A549 (cell line): ENCODE measurements around the gene RNF141. TPM values are rescaled to one million over a fixed set of nuclear protein-coding genes. Genes with fewer than 3 reads are reported as not detected.

Source experiments
- ATAC-seq, 2 experiments: fragments of 200-7000 bp in 1 of 2; fragments of >200 bp in 1 of 2; cut with Nextera tagmentation in 1 of 2; cut with Tn5 transposase in 1 of 2; 3 replicates each; pipeline versions ENCODE4 v1.8.0 to v1.9.1; 2018 to 2020; ENCODE audit warnings: mild to moderate bottlenecking in 1 of 2, moderate library complexity in 1 of 2
- CTCF ChIA-PET: fragments of 300-600 bp; sonication (Branson Sonifier 250); formaldehyde crosslinking; extraction: SDS; loops from one replicate; lab custom pipeline; 2021; ENCODE audit warnings: antibody characterized with exemption, inconsistent platforms; lab: Yijun Ruan, JAX
- POLR2A ChIA-PET: fragments of 350-600 bp; formaldehyde crosslinking; extraction: SDS; loops from one replicate; lab custom pipeline; 2021; ENCODE audit warnings: antibody characterized with exemption, inconsistent platforms; lab: Yijun Ruan, JAX
- DNase-seq, 2 experiments: peaks; one replicate each; pipeline versions ENCODE4 v3.0.0 to v3.0.0-alpha.2; 2011 to 2016; ENCODE audit warnings: low read depth in 1 of 2, low spot score in 1 of 2
- FAIRE-seq: peaks from 2 replicates; lab custom pipeline; 2011; peaks lifted over from hg19 to GRCh38; lab: Jason Lieb, UNC
- H3K27ac ChIP-seq, 2 experiments: fragments of >200 bp; sonication (Bioruptor Twin); formaldehyde crosslinking; 3 replicates each; pipeline ENCODE4 v1.5.1; 2016 to 2017
- H3K4me1 ChIP-seq: fragments of >200 bp; sonication (Bioruptor Twin); formaldehyde crosslinking; 3 replicates; pipeline ENCODE4 v1.6.1; 2016
- H3K4me2 ChIP-seq: fragments of >200 bp; sonication (Bioruptor Twin); formaldehyde crosslinking; 3 replicates; pipeline ENCODE4 v1.6.1; 2016
- H3K4me3 ChIP-seq: fragments of >200 bp; sonication (Bioruptor Twin); formaldehyde crosslinking; 3 replicates; pipeline ENCODE4 v1.5.1; 2016
- H3K9me3 ChIP-seq: fragments of >200 bp; sonication (Bioruptor Twin); formaldehyde crosslinking; 3 replicates; pipeline ENCODE4 v1.6.1; 2016
- BHLHE40 ChIP-seq: IDR thresholded peaks from 2 replicates; pipeline ENCODE4 v1.6.1; 2012; ENCODE audit warnings: low read depth, low read length, inconsistent platforms
- CBX8 ChIP-seq: fragments of 200-600 bp; sonication (generic); IDR thresholded peaks from 2 replicates; pipeline ENCODE4 v1.6.1; 2016
- CEBPB ChIP-seq, 2 experiments: fragments of >200 bp in 1 of 2; sonication (Bioruptor Twin) in 1 of 2; formaldehyde crosslinking in 1 of 2; IDR thresholded peaks; 2 replicates each; pipeline ENCODE4 v1.6.1; 2012 to 2016
- CHD2 ChIP-seq: fragments of 150-350 bp; IDR thresholded peaks from 2 replicates; pipeline ENCODE4 v1.6.1; 2014; ENCODE audit warnings: low read length; ENCODE audit not compliant: partially characterized antibody
- CHD4 ChIP-seq: fragments of 200-600 bp; sonication (generic); IDR thresholded peaks from 2 replicates; pipeline ENCODE4 v1.6.1; 2016; ENCODE audit warnings: antibody characterized with exemption, mild to moderate bottlenecking, borderline replicate concordance
- EHF ChIP-seq: fragments of 250-450 bp; sonication (Bioruptor Pico); IDR thresholded peaks from 2 replicates; pipeline ENCODE4 v1.5.0; 2020; ENCODE audit warnings: mild to moderate bottlenecking
- GATA3 ChIP-seq: IDR thresholded peaks from 2 replicates; pipeline ENCODE4 v1.6.1; 2012; ENCODE audit warnings: borderline replicate concordance
- HEYL ChIP-seq: fragments of 250-450 bp; sonication (Bioruptor Pico); IDR thresholded peaks from 2 replicates; pipeline ENCODE4 v1.8.0; 2021; ENCODE audit warnings: mild to moderate bottlenecking, moderate library complexity
- HOXB13 ChIP-seq: fragments of 250-450 bp; sonication (Bioruptor Pico); IDR thresholded peaks from 2 replicates; pipeline ENCODE4 v1.5.0; 2020; ENCODE audit warnings: low read depth, mild to moderate bottlenecking, moderate library complexity
- KDM1A ChIP-seq: fragments of 200-600 bp; sonication (generic); IDR thresholded peaks from 2 replicates; pipeline ENCODE4 v1.6.1; 2016; ENCODE audit warnings: low read depth, mild to moderate bottlenecking
- KDM5A ChIP-seq: fragments of 200-600 bp; sonication (generic); IDR thresholded peaks from 2 replicates; pipeline ENCODE4 v1.6.1; 2016; ENCODE audit warnings: antibody characterized with exemption, mild to moderate bottlenecking
- MAFK ChIP-seq: fragments of 450-650 bp; IDR thresholded peaks from 2 replicates; pipeline ENCODE4 v1.6.1; 2014; ENCODE audit not compliant: partially characterized antibody
- MAZ ChIP-seq: fragments of 150-350 bp; IDR thresholded peaks from 2 replicates; pipeline ENCODE4 v1.6.1; 2014; ENCODE audit warnings: antibody characterized with exemption, low read depth, low read length, borderline replicate concordance
- MYC ChIP-seq: IDR thresholded peaks from 2 replicates; pipeline ENCODE4 v1.6.1; 2012; ENCODE audit warnings: mild to moderate bottlenecking, inconsistent platforms, low read length, improper control_type of control experiment, borderline replicate concordance
- NR3C1 ChIP-seq: fragments of >200 bp; sonication (Bioruptor Twin); formaldehyde crosslinking; IDR thresholded peaks from 3 replicates; pipeline ENCODE4 v1.6.1; 2017
- PHF8 ChIP-seq: fragments of 200-600 bp; sonication (generic); IDR thresholded peaks from 2 replicates; pipeline ENCODE4 v1.6.1; 2016; ENCODE audit warnings: low read depth, mild to moderate bottlenecking, antibody characterized with exemption, moderate library complexity, borderline replicate concordance
- POLR2AphosphoS2 ChIP-seq: conservative IDR thresholded peaks from 2 replicates; pipeline ENCODE4 v1.6.1; 2012; ENCODE audit warnings: low read length, improper control_type of control experiment, inconsistent platforms
- RARB ChIP-seq: fragments of 250-450 bp; sonication (Bioruptor Pico); IDR thresholded peaks from 2 replicates; pipeline ENCODE4 v1.8.0; 2021; ENCODE audit warnings: mild to moderate bottlenecking, moderate library complexity
- RFX5 ChIP-seq: fragments of 450-650 bp; IDR thresholded peaks from 2 replicates; pipeline ENCODE4 v1.7.1; 2014; ENCODE audit warnings: antibody characterized with exemption, mild to moderate bottlenecking, moderate library complexity
- TFCP2L1 ChIP-seq: fragments of 250-450 bp; sonication (Bioruptor Pico); IDR thresholded peaks from 2 replicates; pipeline ENCODE4 v1.5.0; 2021; ENCODE audit warnings: mild to moderate bottlenecking
- WGBS: methylation state at CpG from one replicate; pipeline ENCODE4 v1.1.6; 2017; ENCODE audit errors: missing lambda C conversion rate; 5-methylcytosine and 5-hydroxymethylcytosine counted together
- polyA plus RNA-seq, 4 experiments: library from polyadenylated mRNA; depleted of rRNA in 3 of 4; stranded (reverse); fragments of >200 nt; fragmentation: RNase III in 1 of 4; extraction: RNeasy Plus Mini Kit Qiagen cat#74134 plus additional on column Dnase treatment in 1 of 4; gene quantifications; 2 replicates in 3 of 4; 3 replicates in 1 of 4; pipeline ENCODE4 v1.2.3, GENCODE V29; 2011 to 2017
- TF ChIP-seq, protein P1 (sequence below): IDR thresholded peaks from 2 replicates; pipeline ENCODE4 v1.6.1; 2012
- TF ChIP-seq, protein P2 (sequence below): IDR thresholded peaks from 2 replicates; pipeline ENCODE4 v1.6.1; 2012; ENCODE audit warnings: low read depth, borderline replicate concordance
- TF ChIP-seq, protein P3 (sequence below): fragments of 250-450 bp; sonication (Bioruptor Pico); IDR thresholded peaks from 2 replicates; pipeline ENCODE4 v1.5.0; 2020; ENCODE audit warnings: low read depth, mild to moderate bottlenecking, moderate library complexity
- TF ChIP-seq, protein P4 (sequence below): IDR thresholded peaks from 2 replicates; pipeline ENCODE4 v1.6.1; 2012

Gene RNF141
- polyA plus RNA-seq, 2 of the 4 experiments (the other 2 are of a cell fraction): 16.8 to 33.3 TPM

DNA sequence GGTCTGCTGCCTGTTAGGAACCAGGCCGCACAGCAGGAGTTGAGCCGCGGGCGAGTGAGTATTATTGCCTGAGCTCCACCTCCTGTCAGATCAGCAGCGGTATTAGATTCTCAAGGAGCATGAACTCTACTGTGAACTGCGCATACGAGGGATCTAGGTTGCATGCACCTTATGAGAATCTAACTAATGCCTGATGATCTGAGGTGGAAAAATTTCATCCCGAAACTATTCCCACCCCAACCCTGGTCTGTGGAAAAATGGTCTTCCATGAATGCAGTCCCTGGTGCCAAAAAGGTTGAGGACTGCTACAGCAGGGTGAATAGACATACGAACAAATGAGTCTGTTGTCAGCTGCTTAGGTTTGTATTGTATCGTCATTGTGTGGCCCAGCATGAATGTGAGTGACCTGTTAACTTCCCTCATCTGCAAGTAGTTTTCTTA is 29.8 kb downstream of the RNF141 start (continued):
- TF ChIP-seq KDM5A: no peak

DNA sequence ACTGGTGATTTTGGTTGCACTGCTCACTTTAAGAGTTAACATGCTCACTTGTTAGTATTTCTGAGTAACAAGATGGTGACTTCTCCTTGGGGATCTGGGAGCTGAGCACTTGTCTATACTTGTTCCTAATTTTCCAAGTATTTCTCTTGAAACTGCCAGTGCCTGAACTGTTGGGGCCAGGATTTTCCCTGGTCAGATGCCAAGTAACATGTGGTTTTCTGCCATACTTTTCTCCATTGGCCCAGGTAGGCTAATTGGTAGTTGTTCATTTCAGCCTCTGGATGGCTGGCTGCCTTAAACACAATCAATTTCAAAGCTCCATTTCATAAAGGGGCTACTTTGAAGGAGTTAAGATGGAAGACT is 35.0 kb downstream of the RNF141 start:
- DNase-seq (no peak), FAIRE-seq (no peak), ATAC-seq (no peak)
- Histone ChIP-seq H3K4me1 (no peaks in the 10 kb centered on the region), H3K27ac (no peak overlapping the region), H3K9me3 (no peaks in the 10 kb centered on the region), H3K4me3 (no peak overlapping the region), H3K4me2 (no peak overlapping the region)
- POLR2A ChIA-PET: no interaction called here
- CTCF ChIA-PET: interaction anchor here (0.8 to 2.1 kb wide), 4 partner anchors 8 to 91 kb away, joined by 3 to 7 read pairs (median 4); partner anchors contain the start of gene RNF141
- no peak for TF ChIP-seq CBX8
- no peak for TF ChIP-seq RFX5
- no peak for TF ChIP-seq CHD2
- TF ChIP-seq KDM1A: no peak
- TF ChIP-seq, protein P1, sequence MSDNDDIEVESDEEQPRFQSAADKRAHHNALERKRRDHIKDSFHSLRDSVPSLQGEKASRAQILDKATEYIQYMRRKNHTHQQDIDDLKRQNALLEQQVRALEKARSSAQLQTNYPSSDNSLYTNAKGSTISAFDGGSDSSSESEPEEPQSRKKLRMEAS: no peak
- TF ChIP-seq HOXB13 (CRISPR knock-in tag): no peak

DNA sequence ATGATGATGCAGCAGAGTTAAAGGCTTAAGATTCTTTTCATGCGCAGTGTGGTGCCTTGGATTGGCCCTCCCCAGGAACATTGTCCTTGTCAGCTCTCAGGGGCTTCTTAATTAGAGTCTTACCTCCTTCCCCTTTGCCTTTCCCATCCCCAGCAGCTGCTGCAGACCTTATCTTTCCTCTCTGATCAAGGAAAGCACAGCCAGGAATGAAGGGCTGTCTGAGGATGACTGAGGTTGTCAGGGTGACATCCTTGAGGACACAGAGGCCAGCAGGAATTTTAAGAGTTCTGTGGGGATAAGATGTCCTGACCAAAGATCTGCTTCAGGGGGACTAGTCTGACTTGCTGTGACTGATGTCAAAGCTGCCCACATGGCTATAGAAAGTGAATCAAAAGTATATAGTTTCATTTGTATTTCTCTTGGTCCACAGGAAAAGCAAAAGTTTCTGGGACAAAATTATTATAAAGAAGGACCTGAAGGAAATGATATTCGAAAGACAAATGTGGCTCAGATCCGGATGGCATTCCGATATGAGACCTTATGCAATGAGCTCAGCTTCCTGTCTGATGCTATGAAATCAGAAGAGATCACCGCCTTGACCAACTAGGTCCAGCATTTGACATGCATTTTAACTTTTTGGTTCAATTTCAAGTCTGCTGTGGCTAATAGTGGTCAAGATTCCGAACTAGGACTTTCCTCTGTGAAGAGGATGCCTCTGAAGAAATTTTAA is 35.5 kb downstream of the RNF141 start:
- H3K4me2 ChIP-seq: no peak overlapping the region
- TF ChIP-seq, protein P2, sequence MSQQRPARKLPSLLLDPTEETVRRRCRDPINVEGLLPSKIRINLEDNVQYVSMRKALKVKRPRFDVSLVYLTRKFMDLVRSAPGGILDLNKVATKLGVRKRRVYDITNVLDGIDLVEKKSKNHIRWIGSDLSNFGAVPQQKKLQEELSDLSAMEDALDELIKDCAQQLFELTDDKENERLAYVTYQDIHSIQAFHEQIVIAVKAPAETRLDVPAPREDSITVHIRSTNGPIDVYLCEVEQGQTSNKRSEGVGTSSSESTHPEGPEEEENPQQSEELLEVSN: no peak
- TF ChIP-seq MYC: no peak
- no peak for TF ChIP-seq TFCP2L1 (CRISPR knock-in tag)
- no peak for TF ChIP-seq CEBPB (IDR thresholded peaks at IDR 0.05)
- no peak for TF ChIP-seq EHF (CRISPR knock-in tag)
- TF ChIP-seq NR3C1: no peak
- TF ChIP-seq CHD4: no peak
- no peak for TF ChIP-seq RARB (CRISPR knock-in tag)
- TF ChIP-seq GATA3: no peak
- TF ChIP-seq MAZ: no peak
- TF ChIP-seq, protein P3, sequence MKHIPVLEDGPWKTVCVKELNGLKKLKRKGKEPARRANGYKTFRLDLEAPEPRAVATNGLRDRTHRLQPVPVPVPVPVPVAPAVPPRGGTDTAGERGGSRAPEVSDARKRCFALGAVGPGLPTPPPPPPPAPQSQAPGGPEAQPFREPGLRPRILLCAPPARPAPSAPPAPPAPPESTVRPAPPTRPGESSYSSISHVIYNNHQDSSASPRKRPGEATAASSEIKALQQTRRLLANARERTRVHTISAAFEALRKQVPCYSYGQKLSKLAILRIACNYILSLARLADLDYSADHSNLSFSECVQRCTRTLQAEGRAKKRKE: no peak
- TF ChIP-seq BHLHE40: no peak
- TF ChIP-seq POLR2AphosphoS2: no peak
- TF ChIP-seq MAFK: no peak
- TF ChIP-seq RFX5: no peak
- TF ChIP-seq HEYL (CRISPR knock-in tag): no peak
- TF ChIP-seq, protein P4, sequence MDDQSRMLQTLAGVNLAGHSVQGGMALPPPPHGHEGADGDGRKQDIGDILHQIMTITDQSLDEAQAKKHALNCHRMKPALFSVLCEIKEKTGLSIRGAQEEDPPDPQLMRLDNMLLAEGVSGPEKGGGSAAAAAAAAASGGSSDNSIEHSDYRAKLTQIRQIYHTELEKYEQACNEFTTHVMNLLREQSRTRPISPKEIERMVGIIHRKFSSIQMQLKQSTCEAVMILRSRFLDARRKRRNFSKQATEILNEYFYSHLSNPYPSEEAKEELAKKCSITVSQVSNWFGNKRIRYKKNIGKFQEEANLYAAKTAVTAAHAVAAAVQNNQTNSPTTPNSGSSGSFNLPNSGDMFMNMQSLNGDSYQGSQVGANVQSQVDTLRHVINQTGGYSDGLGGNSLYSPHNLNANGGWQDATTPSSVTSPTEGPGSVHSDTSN: no peak
- TF ChIP-seq PHF8: no peak
- TF ChIP-seq, all 56 proteins: peak for 0
- Histone ChIP-seq H3K4me3 (no peak overlapping the region), H3K9me3 (no peaks in the 10 kb centered on the region), H3K27ac (no peak overlapping the region), H3K4me1 (no peaks in the 10 kb centered on the region)
- DNase-seq (no peak), FAIRE-seq (no peak), ATAC-seq (no peak)
- ChIA-PET CTCF (interaction anchor here (0.8 to 1.8 kb wide), 3 partner anchors 9 to 91 kb away, joined by 3 to 4 read pairs (median 4); partner anchors contain the start of gene RNF141), POLR2A (no interaction called here)
- 92% methylated on average over 6 of the region's 6 CpGs for WGBS
